Panc1 (cell line): ENCODE measurements around the gene SLC6A19. TPM values are rescaled to one million over a fixed set of nuclear protein-coding genes. Genes with fewer than 3 reads are reported as not detected.

ENCODE experiments used
- ATAC-seq: fragments of 200-7000 bp; cut with Tn5 transposase; 2 replicates; pipeline ENCODE4 v1.9.1; 2020; ENCODE audit warnings: mild to moderate bottlenecking, moderate library complexity
- BruUV-seq: library from RNA; stranded (reverse); fragments of 400-500 nt; replicated peaks from 2 replicates; lab custom pipeline; 2021; lab: Mats Ljungman, UMichigan
- CTCF ChIA-PET: fragments of 300-600 bp; sonication (Branson Sonifier 250); formaldehyde crosslinking; loops from one replicate; lab custom pipeline; 2022; ENCODE audit warnings: antibody characterized with exemption; lab: Charles Lee
- POLR2A ChIA-PET: fragments of 300-600 bp; sonication (Branson Sonifier 250); formaldehyde crosslinking; loops from one replicate; lab custom pipeline; 2022; ENCODE audit warnings: antibody characterized with exemption; lab: Charles Lee
- DNase-seq: peaks from one replicate; pipeline ENCODE4 v3.0.0-alpha.2; 2010; ENCODE audit warnings: low read depth, low spot score
- H3K27ac ChIP-seq: 2 replicates; pipeline ENCODE4 v1.5.1; 2011; ENCODE audit warnings: mild to moderate bottlenecking, low read length, inconsistent platforms
- H3K27me3 ChIP-seq: fragments of 200-500 bp; sonication (Bioruptor generic); 2 replicates; pipeline ENCODE4 v1.6.0; 2014; ENCODE audit warnings: low read length, inconsistent platforms; ENCODE audit not compliant: control insufficient read depth, insufficient read depth
- H3K36me3 ChIP-seq: fragments of 200-500 bp; sonication (Bioruptor generic); 2 replicates; pipeline ENCODE4 v1.5.1; 2014; ENCODE audit warnings: inconsistent platforms, mild to moderate bottlenecking, low read length, moderate library complexity; ENCODE audit not compliant: control insufficient read depth, insufficient read depth
- H3K4me1 ChIP-seq: 2 replicates; pipeline ENCODE4 v1.5.1; 2011; ENCODE audit warnings: inconsistent platforms, mild to moderate bottlenecking, low read length, moderate library complexity; ENCODE audit not compliant: control insufficient read depth, insufficient read depth
- H3K4me3 ChIP-seq, 2 experiments: 2 replicates each; pipeline ENCODE4 v1.5.1; 2011 to 2012; ENCODE audit warnings: low read depth in 2 of 2, low read length in 2 of 2, mild to moderate bottlenecking in 2 of 2, inconsistent platforms in 1 of 2, moderate library complexity in 1 of 2
- H3K9me3 ChIP-seq: fragments of 200-500 bp; sonication (Bioruptor generic); 2 replicates; pipeline ENCODE4 v1.5.1; 2014; ENCODE audit warnings: low read depth, mild to moderate bottlenecking, inconsistent platforms, low read length, moderate library complexity; ENCODE audit not compliant: control insufficient read depth, insufficient read depth
- POLR2AphosphoS5 ChIP-seq: IDR thresholded peaks from 2 replicates; pipeline ENCODE4 v1.6.1; 2012; ENCODE audit warnings: mild to moderate bottlenecking, low read depth, low read length, moderate library complexity
- SIN3A ChIP-seq: IDR thresholded peaks from 2 replicates; pipeline ENCODE4 v1.6.1; 2012; ENCODE audit warnings: low read depth, mild to moderate bottlenecking, low read length, moderate library complexity, borderline replicate concordance; ENCODE audit not compliant: insufficient read depth
- TCF7L2 ChIP-seq: IDR thresholded peaks from 2 replicates; pipeline ENCODE4 v1.6.1; 2011; ENCODE audit warnings: mild to moderate bottlenecking, low read depth, low read length, inconsistent platforms
- in situ Hi-C: cut with HindIII; loops from 2 replicates; pipeline ENCODE4 v1.10.0; 2016; ENCODE audit warnings: low sequenced_read_pairs, low pct_unique_long_range_greater_than_20kb
- intact Hi-C: fragments of 100-400 bp; cut with micrococcal nuclease; formaldehyde crosslinking; loops from one replicate; pipeline ENCODE4 v1.10.0; 2022; ENCODE audit not compliant: unreplicated experiment
- total RNA-seq: library from RNA; stranded (reverse); gene quantifications from one replicate; pipeline ENCODE4 v1.2.1, GENCODE V29; 2021; ENCODE audit not compliant: unreplicated experiment
- TF ChIP-seq, protein P1 (sequence below), 2 experiments: IDR thresholded peaks; 2 replicates each; pipeline ENCODE4 v1.6.1; 2011 to 2012; ENCODE audit warnings: low read depth in 2 of 2, control low read depth in 1 of 2, low read length in 1 of 2, mild to moderate bottlenecking in 1 of 2, moderate library complexity in 1 of 2; ENCODE audit not compliant: insufficient read depth in 1 of 2
- TF ChIP-seq, protein P2 (sequence below): fragments of 450-650 bp; IDR thresholded peaks from 2 replicates; pipeline ENCODE4 v1.5.1; 2017; ENCODE audit warnings: mild to moderate bottlenecking

Gene SLC6A19
- total RNA-seq, 1 experiment from 2014 or later, result 0.23 TPM

DNA sequence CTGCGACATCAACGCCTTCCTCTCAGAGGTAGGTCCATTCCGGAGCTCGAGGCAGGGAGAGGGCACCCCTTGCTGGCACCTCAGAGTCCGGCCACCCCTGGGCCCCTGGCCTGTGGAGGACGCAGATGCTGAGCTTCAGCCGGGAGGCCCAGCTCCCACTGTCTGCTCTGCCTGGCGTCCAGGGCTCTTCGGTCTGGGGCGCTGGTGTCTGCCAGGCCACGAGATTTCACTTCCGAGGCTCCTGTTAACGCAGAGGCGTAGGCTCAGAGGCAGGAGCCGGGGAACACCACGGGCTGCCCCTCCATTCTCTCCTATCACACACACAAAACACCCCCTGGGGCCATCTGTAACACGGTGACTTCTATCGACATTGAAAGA is 15.5 kb downstream of the SLC6A19 start:
- no peaks in the 10 kb centered on the region for H3K9me3 ChIP-seq
- no peaks in the 10 kb centered on the region for H3K36me3 ChIP-seq
- in situ Hi-C loops, result no loop called here
- TF ChIP-seq, protein P1, sequence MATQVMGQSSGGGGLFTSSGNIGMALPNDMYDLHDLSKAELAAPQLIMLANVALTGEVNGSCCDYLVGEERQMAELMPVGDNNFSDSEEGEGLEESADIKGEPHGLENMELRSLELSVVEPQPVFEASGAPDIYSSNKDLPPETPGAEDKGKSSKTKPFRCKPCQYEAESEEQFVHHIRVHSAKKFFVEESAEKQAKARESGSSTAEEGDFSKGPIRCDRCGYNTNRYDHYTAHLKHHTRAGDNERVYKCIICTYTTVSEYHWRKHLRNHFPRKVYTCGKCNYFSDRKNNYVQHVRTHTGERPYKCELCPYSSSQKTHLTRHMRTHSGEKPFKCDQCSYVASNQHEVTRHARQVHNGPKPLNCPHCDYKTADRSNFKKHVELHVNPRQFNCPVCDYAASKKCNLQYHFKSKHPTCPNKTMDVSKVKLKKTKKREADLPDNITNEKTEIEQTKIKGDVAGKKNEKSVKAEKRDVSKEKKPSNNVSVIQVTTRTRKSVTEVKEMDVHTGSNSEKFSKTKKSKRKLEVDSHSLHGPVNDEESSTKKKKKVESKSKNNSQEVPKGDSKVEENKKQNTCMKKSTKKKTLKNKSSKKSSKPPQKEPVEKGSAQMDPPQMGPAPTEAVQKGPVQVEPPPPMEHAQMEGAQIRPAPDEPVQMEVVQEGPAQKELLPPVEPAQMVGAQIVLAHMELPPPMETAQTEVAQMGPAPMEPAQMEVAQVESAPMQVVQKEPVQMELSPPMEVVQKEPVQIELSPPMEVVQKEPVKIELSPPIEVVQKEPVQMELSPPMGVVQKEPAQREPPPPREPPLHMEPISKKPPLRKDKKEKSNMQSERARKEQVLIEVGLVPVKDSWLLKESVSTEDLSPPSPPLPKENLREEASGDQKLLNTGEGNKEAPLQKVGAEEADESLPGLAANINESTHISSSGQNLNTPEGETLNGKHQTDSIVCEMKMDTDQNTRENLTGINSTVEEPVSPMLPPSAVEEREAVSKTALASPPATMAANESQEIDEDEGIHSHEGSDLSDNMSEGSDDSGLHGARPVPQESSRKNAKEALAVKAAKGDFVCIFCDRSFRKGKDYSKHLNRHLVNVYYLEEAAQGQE (IDR thresholded peaks at IDR 0.05; ENCODE audit: insufficient read depth in 1 of 2, low read depth in 2 of 2, low read length in 1 of 2), result no peak
- TF ChIP-seq TCF7L2 (no peak), POLR2AphosphoS5 (no peak), SIN3A (no peak)
- TF ChIP-seq, protein P2, sequence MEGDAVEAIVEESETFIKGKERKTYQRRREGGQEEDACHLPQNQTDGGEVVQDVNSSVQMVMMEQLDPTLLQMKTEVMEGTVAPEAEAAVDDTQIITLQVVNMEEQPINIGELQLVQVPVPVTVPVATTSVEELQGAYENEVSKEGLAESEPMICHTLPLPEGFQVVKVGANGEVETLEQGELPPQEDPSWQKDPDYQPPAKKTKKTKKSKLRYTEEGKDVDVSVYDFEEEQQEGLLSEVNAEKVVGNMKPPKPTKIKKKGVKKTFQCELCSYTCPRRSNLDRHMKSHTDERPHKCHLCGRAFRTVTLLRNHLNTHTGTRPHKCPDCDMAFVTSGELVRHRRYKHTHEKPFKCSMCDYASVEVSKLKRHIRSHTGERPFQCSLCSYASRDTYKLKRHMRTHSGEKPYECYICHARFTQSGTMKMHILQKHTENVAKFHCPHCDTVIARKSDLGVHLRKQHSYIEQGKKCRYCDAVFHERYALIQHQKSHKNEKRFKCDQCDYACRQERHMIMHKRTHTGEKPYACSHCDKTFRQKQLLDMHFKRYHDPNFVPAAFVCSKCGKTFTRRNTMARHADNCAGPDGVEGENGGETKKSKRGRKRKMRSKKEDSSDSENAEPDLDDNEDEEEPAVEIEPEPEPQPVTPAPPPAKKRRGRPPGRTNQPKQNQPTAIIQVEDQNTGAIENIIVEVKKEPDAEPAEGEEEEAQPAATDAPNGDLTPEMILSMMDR, result no peak
- no peaks in the 10 kb centered on the region for H3K4me1 ChIP-seq
- H3K27ac ChIP-seq, result no peak overlapping the region
- H3K4me3 ChIP-seq, result no peak overlapping the region
- BruUV-seq, result no TSS peak
- intact Hi-C loops, result no loop called here
- DNase-seq, result no peak
- ChIA-PET CTCF (interaction anchor here (0.9 kb wide), 1 partner anchor 8 kb away, joined by 6 read pairs; no protein-coding TSS in a partner anchor), POLR2A (no interaction called here)
- ATAC-seq, result no peak
- H3K27me3 ChIP-seq, result no peaks in the 10 kb centered on the region

DNA sequence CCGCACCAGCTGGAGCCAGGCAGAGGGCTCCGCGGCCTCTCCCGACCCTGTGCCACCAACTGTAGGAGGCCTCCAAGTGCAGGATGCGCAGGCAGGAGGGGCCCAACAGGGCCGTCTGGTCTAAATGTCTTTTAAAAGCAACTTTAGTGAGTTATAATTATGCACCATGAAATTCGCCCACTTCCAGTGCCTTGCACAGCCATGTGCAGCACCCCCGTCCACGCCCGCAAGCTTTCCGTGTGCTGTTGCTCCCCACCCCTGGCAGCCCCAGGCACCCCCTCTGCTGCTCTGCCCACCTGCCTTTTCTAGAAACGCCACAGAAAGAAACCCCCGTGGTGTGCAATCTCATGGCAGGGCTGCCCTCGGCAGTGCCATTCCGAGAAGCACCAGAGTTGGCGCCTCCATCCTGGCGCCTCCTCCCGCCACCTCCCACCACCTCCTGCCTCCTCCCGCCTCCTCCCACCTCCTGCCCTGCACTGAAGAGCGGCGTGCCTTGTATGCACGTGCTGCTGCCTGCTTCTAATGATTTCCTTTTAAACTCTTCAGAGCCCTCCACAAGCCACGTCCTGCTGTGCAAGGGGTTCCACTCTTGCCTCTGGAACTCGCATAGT is 16.3 kb downstream of the SLC6A19 start:
- BruUV-seq, result no TSS peak
- TF ChIP-seq, protein P2, result no peak
- TF ChIP-seq POLR2AphosphoS5 (no peak), TCF7L2 (no peak), SIN3A (no peak)
- TF ChIP-seq, protein P1 (IDR thresholded peaks at IDR 0.05; ENCODE audit: insufficient read depth in 1 of 2, low read depth in 2 of 2, low read length in 1 of 2), result no peak
- Histone ChIP-seq H3K4me1 (no peaks in the 10 kb centered on the region), H3K4me3 (no peak overlapping the region), H3K36me3 (no peaks in the 10 kb centered on the region), H3K9me3 (no peaks in the 10 kb centered on the region), H3K27ac (no peak overlapping the region), H3K27me3 (no peaks in the 10 kb centered on the region)
- DNase-seq (no peak), ATAC-seq (no peak; the same call in 1 of the 2 replicates)
- intact Hi-C loops, result no loop called here
- in situ Hi-C loops, result no loop called here
- ChIA-PET POLR2A (no interaction called here), CTCF (interaction anchor here (0.9 kb wide), 1 partner anchor 9 kb away, joined by 6 read pairs; no protein-coding TSS in a partner anchor)
